Measurements from ENCODE around the gene ZEB1. TPM values are rescaled to one million over a fixed set of nuclear protein-coding genes. Genes with fewer than 3 reads are reported as not detected.

The ZEB1 gene
- total and polyA plus RNA-seq, 2 of the 13 experiments (the other 11 are each of a cell fraction or from before 2014, with no cell fraction given) = 9.6 to 18.0 TPM

DNA sequence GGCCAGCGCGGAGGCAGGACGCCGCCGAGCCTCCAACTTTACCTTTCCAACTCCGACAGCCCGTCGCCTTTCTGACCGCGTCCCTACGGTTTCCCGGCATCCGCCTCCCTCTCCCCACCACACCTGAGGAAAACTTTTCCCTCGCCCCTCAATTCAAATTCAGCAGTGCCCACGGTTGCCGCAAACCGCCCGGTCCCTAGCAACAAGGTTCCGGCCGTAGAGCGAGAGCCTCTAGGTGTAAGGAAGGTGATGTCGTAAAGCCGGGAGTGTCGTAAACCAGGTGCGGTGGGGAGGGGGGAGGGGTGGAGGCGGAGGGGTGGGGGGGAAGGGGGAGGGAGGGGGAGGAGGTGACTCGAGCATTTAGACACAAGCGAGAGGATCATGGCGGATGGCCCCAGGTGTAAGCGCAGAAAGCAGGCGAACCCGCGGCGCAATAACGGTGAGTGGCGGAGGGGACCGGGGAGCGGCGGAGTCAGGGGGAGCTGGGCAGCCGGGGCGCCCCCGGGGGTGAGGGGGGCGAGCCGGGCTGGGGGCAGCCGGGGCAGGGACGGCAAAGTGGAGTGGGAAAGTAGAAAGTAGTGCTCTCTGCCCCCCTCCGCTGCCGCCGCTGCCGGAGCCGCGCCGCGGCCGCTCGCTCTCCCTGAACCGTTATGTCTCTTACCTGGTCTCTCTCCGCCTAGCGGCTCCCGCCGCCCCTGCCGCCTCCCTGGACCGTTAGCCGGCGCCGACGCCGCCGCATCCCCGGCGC, at the start of gene ZEB1 (continued):
- no peak for TF ChIP-seq GPBP1L1 (CRISPR knock-in tag; IDR thresholded peaks at IDR 0.05)
- no peak for TF ChIP-seq SRSF9 (IDR thresholded peaks at IDR 0.05; ENCODE audit: borderline replicate concordance, insufficient read depth, low read depth, low read length, poor library complexity, severe bottlenecking)
- TF ChIP-seq ZNF564 (CRISPR knock-in tag; IDR thresholded peaks at IDR 0.05) = 0 out of 2 replicates have a peak, but pooled peaks have one; percentile 25
- peak; percentile 28; the same call in 1 of the 2 replicates for TF ChIP-seq HCFC1 (IDR thresholded peaks at IDR 0.05; ENCODE audit: low read depth, low read length)
- no peak for TF ChIP-seq ZNF296 (CRISPR knock-in tag; conservative IDR thresholded peaks at IDR 0.05)
- TF ChIP-seq ZNF644 (CRISPR knock-in tag; IDR thresholded peaks at IDR 0.05; ENCODE audit: low read depth) = no peak
- no peak for TF ChIP-seq RBM39 (IDR thresholded peaks at IDR 0.05; ENCODE audit: low read depth, low read length, poor library complexity, severe bottlenecking)
- no peak for TF ChIP-seq ATRX (CRISPR knock-in tag; IDR thresholded peaks at IDR 0.05; ENCODE audit: borderline replicate concordance)
- TF ChIP-seq KDM6A (CRISPR knock-in tag; IDR thresholded peaks at IDR 0.05; ENCODE audit: low read depth) = no peak
- TF ChIP-seq ZZZ3 (CRISPR knock-in tag; IDR thresholded peaks at IDR 0.05; ENCODE audit: borderline replicate concordance) = no peak
- TF ChIP-seq ARID5B (CRISPR knock-in tag; IDR thresholded peaks at IDR 0.05) = no peak
- TF ChIP-seq, protein P1, sequence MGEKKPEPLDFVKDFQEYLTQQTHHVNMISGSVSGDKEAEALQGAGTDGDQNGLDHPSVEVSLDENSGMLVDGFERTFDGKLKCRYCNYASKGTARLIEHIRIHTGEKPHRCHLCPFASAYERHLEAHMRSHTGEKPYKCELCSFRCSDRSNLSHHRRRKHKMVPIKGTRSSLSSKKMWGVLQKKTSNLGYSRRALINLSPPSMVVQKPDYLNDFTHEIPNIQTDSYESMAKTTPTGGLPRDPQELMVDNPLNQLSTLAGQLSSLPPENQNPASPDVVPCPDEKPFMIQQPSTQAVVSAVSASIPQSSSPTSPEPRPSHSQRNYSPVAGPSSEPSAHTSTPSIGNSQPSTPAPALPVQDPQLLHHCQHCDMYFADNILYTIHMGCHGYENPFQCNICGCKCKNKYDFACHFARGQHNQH (CRISPR knock-in tag; IDR thresholded peaks at IDR 0.05) = 0 out of 2 replicates have a peak, but pooled peaks have one; percentile 34
- TF ChIP-seq, protein P2, sequence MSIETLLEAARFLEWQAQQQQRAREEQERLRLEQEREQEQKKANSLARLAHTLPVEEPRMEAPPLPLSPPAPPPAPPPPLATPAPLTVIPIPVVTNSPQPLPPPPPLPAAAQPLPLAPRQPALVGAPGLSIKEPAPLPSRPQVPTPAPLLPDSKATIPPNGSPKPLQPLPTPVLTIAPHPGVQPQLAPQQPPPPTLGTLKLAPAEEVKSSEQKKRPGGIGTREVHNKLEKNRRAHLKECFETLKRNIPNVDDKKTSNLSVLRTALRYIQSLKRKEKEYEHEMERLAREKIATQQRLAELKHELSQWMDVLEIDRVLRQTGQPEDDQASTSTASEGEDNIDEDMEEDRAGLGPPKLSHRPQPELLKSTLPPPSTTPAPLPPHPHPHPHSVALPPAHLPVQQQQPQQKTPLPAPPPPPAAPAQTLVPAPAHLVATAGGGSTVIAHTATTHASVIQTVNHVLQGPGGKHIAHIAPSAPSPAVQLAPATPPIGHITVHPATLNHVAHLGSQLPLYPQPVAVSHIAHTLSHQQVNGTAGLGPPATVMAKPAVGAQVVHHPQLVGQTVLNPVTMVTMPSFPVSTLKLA (IDR thresholded peaks at IDR 0.05) = no peak
- TF ChIP-seq KMT2A (CRISPR knock-in tag; IDR thresholded peaks at IDR 0.05) = peak; percentile 25; the same call in 1 of the 2 replicates
- TF ChIP-seq KLF15 (CRISPR knock-in tag; IDR thresholded peaks at IDR 0.05; ENCODE audit: borderline replicate concordance) = no peak
- no peak for TF ChIP-seq ZNF136 (CRISPR knock-in tag; IDR thresholded peaks at IDR 0.05; ENCODE audit: low read depth)
- TF ChIP-seq ZNF207 (IDR thresholded peaks at IDR 0.05; ENCODE audit: borderline replicate concordance) = no peak
- 0 out of 2 replicates have a peak, but pooled peaks have one; percentile 8 for TF ChIP-seq ZNF788 (CRISPR knock-in tag; IDR thresholded peaks at IDR 0.05; ENCODE audit: borderline replicate concordance)
- TF ChIP-seq CHD4 (IDR thresholded peaks at IDR 0.05; ENCODE audit: borderline replicate concordance, low read length) = no peak
- no peak for TF ChIP-seq WIZ (CRISPR knock-in tag; IDR thresholded peaks at IDR 0.05)
- no peak for TF ChIP-seq ZNF484 (CRISPR knock-in tag; IDR thresholded peaks at IDR 0.05; ENCODE audit: borderline replicate concordance, low read depth)
- no peak for TF ChIP-seq ZNF816 (CRISPR knock-in tag; IDR thresholded peaks at IDR 0.05; ENCODE audit: borderline replicate concordance)
